ENCODE results near the gene SLC17A5.
"Not testable (repeated sequence)": the region's sequence is repeated elsewhere in the genome, so short reads cannot be mapped to it uniquely, and the experiment has no call there.

The SLC17A5 gene

GRCh38 chr6:73613806-73614536, 39.8 kb downstream of the SLC17A5 start:
- no peak for DNase-seq

GRCh38 chr6:73612611-73613010, 41.2 kb downstream of the SLC17A5 start:
- DNase-seq: no peak

GRCh38 chr6:73610444-73611275, 43.1 kb downstream of the SLC17A5 start:
- DNase-seq: peak; percentile 80

GRCh38 chr6:73608761-73609160, 45.0 kb downstream of the SLC17A5 start:
- no peak for DNase-seq

GRCh38 chr6:73606428-73606827, 47.4 kb downstream of the SLC17A5 start:
- no peak for DNase-seq

GRCh38 chr6:73604461-73604860, 49.3 kb downstream of the SLC17A5 start:
- no peak for DNase-seq

- no peak for DNase-seq
Observed at GRCh38 chr6:73604020-73604419, 49.8 kb downstream of the SLC17A5 start.

GRCh38 chr6:73586416-73586974, 67.3 kb downstream of the SLC17A5 start:
- DNase-seq: no peak

- peak; percentile 96 for DNase-seq
Observed at GRCh38 chr6:73585566-73586415, 68.0 kb downstream of the SLC17A5 start.

- no peak for DNase-seq
Observed at GRCh38 chr6:73581293-73581692, 72.5 kb downstream of the SLC17A5 start.

GRCh38 chr6:73580247-73581149, 73.3 kb downstream of the SLC17A5 start:
- DNase-seq: peak; percentile 96

- DNase-seq: peak; percentile 93
Observed at GRCh38 chr6:73579851-73580246, 73.9 kb downstream of the SLC17A5 start.

GRCh38 chr6:73579389-73579788, 74.4 kb downstream of the SLC17A5 start:
- no peak for DNase-seq

- peak; percentile 72 for DNase-seq
Observed at GRCh38 chr6:73577676-73578075, 76.1 kb downstream of the SLC17A5 start.

- not testable (repeated sequence) for DNase-seq
Observed at GRCh38 chr6:73572531-73572930, 81.3 kb downstream of the SLC17A5 start.

GRCh38 chr6:73571218-73572181, 82.3 kb downstream of the SLC17A5 start:
- not testable (repeated sequence) for DNase-seq

GRCh38 chr6:73569121-73569520, 84.7 kb downstream of the SLC17A5 start:
- no peak for DNase-seq

- DNase-seq: no peak
Observed at GRCh38 chr6:73566954-73567591, 86.7 kb downstream of the SLC17A5 start.

GRCh38 chr6:73566486-73566871, 87.3 kb downstream of the SLC17A5 start:
- DNase-seq: not testable (repeated sequence)

All from OCI-M1 (cell line).